GM18526 (cell line): ENCODE measurements around the gene PTGIR.

ENCODE experiments used
- POLR2A ChIP-seq: IDR thresholded peaks from 3 replicates; pipeline ENCODE4 v1.6.1; 2011; ENCODE audit not compliant: insufficient read length; ENCODE audit errors: extremely low read depth

Gene PTGIR

DNA sequence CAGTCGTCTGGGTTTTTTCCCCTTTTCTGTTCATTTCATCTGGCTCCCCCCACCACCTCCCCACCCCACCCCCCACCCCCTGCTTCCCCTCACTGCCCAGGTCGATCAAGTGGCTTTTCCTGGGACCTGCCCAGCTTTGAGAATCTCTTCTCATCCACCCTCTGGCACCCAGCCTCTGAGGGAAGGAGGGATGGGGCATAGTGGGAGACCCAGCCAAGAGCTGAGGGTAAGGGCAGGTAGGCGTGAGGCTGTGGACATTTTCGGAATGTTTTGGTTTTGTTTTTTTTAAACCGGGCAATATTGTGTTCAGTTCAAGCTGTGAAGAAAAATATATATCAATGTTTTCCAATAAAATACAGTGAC is 14.5 kb downstream of the PTGIR start:
- TF ChIP-seq POLR2A: no peak

DNA sequence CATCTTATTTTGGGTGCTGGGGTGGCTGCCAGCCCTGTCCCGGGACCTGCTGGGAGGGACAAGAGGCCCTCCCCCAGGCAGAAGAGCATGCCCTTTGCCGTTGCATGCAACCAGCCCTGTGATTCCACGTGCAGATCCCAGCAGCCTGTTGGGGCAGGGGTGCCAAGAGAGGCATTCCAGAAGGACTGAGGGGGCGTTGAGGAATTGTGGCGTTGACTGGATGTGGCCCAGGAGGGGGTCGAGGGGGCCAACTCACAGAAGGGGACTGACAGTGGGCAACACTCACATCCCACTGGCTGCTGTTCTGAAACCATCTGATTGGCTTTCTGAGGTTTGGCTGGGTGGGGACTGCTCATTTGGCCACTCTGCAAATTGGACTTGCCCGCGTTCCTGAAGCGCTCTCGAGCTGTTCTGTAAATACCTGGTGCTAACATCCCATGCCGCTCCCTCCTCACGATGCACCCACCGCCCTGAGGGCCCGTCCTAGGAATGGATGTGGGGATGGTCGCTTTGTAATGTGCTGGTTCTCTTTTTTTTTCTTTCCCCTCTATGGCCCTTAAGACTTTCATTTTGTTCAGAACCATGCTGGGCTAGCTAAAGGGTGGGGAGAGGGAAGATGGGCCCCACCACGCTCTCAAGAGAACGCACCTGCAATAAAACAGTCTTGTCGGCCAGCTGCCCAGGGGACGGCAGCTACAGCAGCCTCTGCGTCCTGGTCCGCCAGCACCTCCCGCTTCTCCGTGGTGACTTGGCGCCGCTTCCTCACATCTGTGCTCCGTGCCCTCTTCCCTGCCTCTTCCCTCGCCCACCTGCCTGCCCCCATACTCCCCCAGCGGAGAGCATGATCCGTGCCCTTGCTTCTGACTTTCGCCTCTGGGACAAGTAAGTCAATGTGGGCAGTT is 15.1 kb downstream of the PTGIR start:
- TF ChIP-seq POLR2A: no peak

GRCh38 chr19:46608581-46609345 is 16.1 kb downstream of the PTGIR start:
- no peak for TF ChIP-seq POLR2A

DNA sequence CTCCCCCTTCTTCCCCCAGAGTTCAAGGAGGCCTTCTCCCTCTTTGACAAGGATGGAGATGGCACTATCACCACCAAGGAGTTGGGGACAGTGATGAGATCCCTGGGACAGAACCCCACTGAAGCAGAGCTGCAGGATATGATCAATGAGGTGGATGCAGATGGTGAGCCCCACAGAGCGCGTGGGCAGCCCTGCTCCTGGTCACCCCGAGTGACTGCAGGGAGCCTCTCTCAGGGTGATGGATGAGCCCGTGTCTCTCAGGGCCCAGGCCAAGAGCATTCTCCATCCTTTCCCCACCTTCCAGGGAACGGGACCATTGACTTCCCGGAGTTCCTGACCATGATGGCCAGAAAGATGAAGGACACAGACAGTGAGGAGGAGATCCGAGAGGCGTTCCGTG is 16.7 kb downstream of the PTGIR start:
- no peak for TF ChIP-seq POLR2A

DNA sequence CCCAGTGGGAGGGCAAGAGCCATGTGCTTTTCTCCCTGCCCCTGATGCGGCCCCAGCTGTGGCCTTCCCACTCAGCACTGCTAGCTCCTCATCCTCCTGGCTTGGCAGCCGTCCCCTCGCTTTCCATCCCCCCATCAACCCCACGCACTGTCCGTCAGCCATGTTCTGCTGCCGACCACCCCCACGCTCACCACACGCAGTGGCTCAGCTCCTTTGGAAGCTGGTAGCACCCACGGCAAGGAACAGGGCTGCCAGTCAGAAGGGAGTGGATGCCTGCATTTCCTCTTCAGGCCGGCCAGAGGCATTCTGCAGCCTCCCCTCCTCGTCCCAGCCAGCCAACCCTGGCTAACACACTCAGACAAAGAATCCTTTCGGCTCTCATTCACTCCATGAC is 17.4 kb downstream of the PTGIR start:
- TF ChIP-seq POLR2A: no peak

GRCh38 chr19:46606681-46607447 is 18.0 kb downstream of the PTGIR start:
- TF ChIP-seq POLR2A: no peak

- no peak for TF ChIP-seq POLR2A
Observed at GRCh38 chr19:46606019-46606418, 18.9 kb downstream of the PTGIR start.

DNA sequence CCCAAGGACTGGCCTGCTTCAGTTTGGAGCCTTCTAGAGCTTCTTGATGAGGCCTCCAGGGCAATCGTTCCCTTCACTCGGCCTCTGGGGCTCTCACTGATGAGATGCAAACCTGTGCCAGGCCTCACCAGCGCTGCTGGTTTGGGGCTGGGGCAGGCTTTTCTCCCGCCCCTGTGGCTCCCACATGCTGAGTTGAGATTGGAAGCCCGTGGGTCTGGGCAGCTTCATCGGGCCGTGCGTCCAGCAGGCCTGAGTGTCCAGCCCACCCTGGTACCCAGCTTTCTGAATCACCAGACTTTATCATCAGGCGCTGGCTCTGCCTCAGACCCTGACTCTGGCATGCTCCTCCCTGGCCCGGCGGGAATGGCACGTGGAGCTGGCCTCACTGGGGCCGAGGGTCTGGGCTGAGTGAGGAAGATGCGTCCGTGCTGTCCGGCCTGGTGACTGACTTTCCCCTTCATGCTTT is 19.5 kb downstream of the PTGIR start:
- no peak for TF ChIP-seq POLR2A

- TF ChIP-seq POLR2A: no peak
Observed at GRCh38 chr19:46604781-46605355, 20.0 kb downstream of the PTGIR start.

GRCh38 chr19:46603752-46604231 is 21.1 kb downstream of the PTGIR start:
- TF ChIP-seq POLR2A: no peak

- no peak for TF ChIP-seq POLR2A
Observed at GRCh38 chr19:46603195-46603637, 21.7 kb downstream of the PTGIR start.

DNA sequence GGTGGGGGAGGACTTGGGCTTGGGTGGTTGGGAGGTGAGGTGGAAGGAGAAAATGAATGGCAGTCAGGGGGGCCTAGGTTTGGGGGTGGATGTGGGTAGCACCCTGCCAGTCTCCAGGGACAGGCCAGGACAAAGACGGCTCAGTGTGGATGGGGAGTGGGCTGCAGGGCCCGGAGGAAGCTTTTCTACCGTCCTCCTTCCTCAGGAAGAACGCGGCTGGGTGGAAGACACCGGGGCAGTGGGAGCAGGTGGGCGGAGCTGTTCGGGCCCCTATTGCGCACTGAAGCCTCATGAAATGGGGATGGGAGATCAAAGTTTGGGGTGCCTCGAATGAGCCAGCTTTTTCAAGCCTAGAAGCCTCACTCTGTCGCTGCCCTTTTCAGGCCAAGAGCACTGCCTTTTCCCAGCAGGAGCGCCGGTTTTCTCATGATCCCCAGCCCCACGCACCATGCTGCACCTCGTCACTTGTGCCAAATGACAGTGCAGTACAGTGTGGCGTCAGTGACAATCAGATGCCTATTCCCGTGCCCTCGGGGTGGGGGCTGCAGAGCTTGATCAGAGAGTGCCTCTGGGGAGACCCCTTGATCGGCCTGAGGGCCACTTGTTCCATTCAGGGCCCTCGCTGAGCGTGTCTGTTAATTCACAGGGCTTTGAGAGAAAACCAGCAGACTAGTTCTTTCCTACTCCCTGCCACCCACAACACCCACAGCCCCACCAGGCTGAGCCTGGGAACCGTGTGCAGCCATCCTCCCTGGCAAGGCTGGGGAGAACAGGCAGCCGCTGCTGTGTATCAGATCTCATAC is 22.3 kb downstream of the PTGIR start:
- TF ChIP-seq POLR2A: no peak

- TF ChIP-seq POLR2A: peak; percentile 84
Observed at GRCh38 chr19:46601318-46602224, 23.3 kb downstream of the PTGIR start, which contains the start of gene CALM3. Gene CALM3 (plus strand): TSS chr19:46601330. CDS start chr19:46601435, 105 bp downstream.
